HAP-1 (cell line): Measurements from ENCODE around the gene TBX1.

Experiments
- DNase-seq, 2 experiments: peaks; one replicate each; pipeline ENCODE4 v3.0.0-alpha.2; 2016 to 2020; ENCODE audit warnings: low spot score in 2 of 2
- H3K27me3 ChIP-seq: fragments of 250-450 bp; sonication (Bioruptor Pico); 2 replicates; pipeline ENCODE4 v1.5.1; 2020; ENCODE audit warnings: low read depth, mild to moderate bottlenecking, moderate library complexity
- H3K36me3 ChIP-seq: fragments of 250-450 bp; sonication (Bioruptor Pico); replicated peaks from 2 replicates; pipeline ENCODE4 v1.5.1; 2020; ENCODE audit warnings: mild to moderate bottlenecking
- H3K4me1 ChIP-seq: fragments of 250-450 bp; sonication (Bioruptor Pico); 2 replicates; pipeline ENCODE4 v1.5.1; 2020; ENCODE audit warnings: mild to moderate bottlenecking
- H3K4me3 ChIP-seq: fragments of 250-450 bp; sonication (Bioruptor Pico); 2 replicates; pipeline ENCODE4 v1.5.1; 2020; ENCODE audit warnings: mild to moderate bottlenecking, moderate library complexity
- H3K9me3 ChIP-seq: fragments of 250-450 bp; sonication (Bioruptor Pico); 2 replicates; pipeline ENCODE4 v1.5.1; 2020; ENCODE audit warnings: mild to moderate bottlenecking, moderate library complexity
- in situ Hi-C: fragments of 300-500 bp; cut with MboI; formaldehyde crosslinking; loops from 3 replicates; pipeline ENCODE4 v1.14.3; 2020; ENCODE audit warnings: low sequenced_read_pairs, inconsistent platforms, mixed read lengths

TBX1 gene

GRCh38 chr22:19738664-19739447 is 21.7 kb upstream of the TBX1 start:
- no peak for DNase-seq
- no peaks in the 10 kb centered on the region for H3K9me3 ChIP-seq
- no peaks in the 10 kb centered on the region for H3K36me3 ChIP-seq
- no peak overlapping the region for H3K4me3 ChIP-seq
- in situ Hi-C loops = no loop called here
- no peaks in the 10 kb centered on the region for H3K4me1 ChIP-seq
- no peaks in the 10 kb centered on the region for H3K27me3 ChIP-seq

DNA sequence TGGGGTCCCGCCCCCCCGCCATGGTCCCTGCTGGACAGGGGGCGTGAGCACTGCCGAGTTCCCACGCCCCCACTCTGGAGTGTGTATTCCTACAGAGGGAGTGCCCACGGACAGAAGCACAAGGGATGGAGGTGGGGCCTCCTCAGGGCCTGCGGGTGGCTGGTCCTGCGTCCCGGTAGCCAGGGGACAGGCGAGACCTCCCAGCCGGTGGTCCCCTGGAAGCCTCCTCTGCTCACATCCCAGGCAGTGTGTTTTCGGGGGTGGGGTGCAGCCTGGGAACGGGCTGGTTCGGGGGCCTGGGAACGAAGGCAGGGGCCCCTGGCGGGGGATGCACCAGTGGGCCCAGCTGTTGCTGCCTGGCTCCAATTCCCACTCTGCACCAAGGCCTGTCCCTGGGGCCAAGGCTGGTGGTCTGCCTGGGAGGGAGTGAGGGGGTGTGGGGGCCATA is 21.1 kb upstream of the TBX1 start:
- DNase-seq = no peak
- Histone ChIP-seq H3K4me1 (no peaks in the 10 kb centered on the region), H3K36me3 (no peaks in the 10 kb centered on the region), H3K4me3 (no peak overlapping the region), H3K9me3 (no peaks in the 10 kb centered on the region), H3K27me3 (no peaks in the 10 kb centered on the region)
- in situ Hi-C loops = no loop called here

DNA sequence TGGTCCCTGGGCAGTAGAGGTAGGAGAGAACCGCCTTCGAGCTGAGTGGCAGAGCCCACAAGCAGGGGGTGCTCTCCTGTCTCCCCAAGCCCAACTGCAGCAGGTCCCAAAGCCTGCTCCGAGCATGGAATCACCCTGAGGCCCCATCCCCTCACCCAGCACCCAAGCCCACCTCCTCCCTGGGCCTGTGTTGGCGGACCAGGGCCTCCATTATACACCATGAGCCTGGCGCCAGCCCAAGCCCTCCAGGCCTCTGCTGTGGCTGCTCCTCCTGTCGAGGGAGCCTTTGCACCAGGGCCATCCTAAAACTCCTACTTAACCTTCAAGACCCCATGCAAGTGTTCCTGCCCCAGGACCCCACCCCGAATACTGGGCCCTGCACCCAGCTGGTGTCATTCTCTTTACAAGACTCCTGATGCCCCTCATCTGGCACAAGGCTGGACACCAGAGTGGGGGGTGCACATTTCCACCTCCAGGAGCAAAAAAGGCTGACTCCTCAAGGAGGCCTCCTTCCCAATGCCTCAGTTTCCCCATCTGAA is 20.6 kb upstream of the TBX1 start:
- DNase-seq = no peak
- Histone ChIP-seq H3K4me1 (no peaks in the 10 kb centered on the region), H3K36me3 (no peaks in the 10 kb centered on the region), H3K27me3 (no peaks in the 10 kb centered on the region), H3K9me3 (no peaks in the 10 kb centered on the region), H3K4me3 (no peak overlapping the region)
- in situ Hi-C loops = no loop called here

DNA sequence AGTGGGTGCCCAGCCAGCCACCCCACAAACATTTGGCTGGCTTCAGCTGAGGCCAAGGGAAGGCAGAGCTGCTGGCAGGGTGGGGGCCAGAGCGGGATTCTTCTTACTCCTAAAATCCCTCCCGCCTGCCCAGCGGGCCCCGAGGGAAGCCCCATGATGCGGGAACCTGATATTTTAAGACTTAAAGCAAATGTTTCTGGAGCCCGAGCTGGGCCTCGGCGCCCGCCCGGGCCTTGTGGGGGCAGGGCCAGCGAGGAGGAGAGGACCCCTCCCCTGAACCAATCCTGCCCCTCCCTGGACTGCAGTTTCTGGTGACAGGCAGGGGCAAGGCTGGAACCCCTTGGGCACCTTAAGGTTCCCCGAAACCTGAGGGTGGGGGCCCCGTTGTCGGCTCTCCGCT is 20.0 kb upstream of the TBX1 start:
- DNase-seq = no peak
- H3K36me3 ChIP-seq = no peaks in the 10 kb centered on the region
- H3K4me1 ChIP-seq = no peaks in the 10 kb centered on the region
- no peaks in the 10 kb centered on the region for H3K27me3 ChIP-seq
- no peaks in the 10 kb centered on the region for H3K9me3 ChIP-seq
- in situ Hi-C loops = no loop called here
- H3K4me3 ChIP-seq = no peak overlapping the region

GRCh38 chr22:19741053-19741452 is 19.5 kb upstream of the TBX1 start:
- H3K36me3 ChIP-seq = no peaks in the 10 kb centered on the region
- no peaks in the 10 kb centered on the region for H3K9me3 ChIP-seq
- in situ Hi-C loops = no loop called here
- no peak overlapping the region for H3K4me3 ChIP-seq
- no peak for DNase-seq
- no peaks in the 10 kb centered on the region for H3K27me3 ChIP-seq
- no peaks in the 10 kb centered on the region for H3K4me1 ChIP-seq

DNA sequence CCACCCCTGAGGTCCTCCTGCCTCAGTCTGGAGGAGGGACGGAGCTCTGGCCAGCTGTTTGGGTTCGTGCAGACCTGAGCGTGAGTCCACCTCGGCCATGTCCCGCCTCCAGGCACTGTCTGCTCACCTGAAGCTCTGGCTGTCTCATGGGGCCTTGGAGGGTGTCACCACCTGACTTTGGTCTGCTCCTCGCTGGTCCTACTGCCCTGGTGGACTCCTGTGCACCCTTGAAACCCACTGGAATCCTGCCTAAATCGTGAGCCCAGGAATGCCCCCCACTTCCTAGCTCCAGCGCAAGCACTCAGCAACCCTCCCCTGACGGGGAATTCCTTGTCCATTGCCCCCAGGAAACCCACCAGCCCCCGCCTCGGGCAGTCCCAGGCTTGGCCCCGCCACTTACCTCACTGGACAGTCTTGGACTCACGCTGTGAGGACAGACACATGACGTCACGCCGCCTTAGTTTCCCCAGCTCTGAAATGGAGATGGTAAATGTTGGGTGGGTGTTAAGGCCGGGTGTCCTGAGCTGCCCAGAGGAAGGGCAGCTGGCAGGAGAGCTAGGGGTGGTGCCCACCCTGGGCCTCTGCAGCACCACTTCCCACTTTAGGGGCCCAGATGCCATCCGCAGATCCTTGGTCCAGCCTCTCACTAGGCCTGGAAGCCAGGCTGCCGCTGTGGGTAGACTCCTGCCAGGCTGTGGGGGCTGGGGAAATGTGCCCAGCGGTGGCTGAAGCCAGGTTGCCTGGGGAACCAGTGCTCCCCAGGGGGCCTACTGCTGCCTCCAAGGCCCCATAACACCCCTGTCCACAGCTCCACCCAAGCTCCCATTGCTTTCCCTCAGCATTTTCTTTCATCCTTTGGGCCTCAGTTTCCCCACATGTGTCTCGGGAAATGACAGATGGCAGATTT is 18.2 kb upstream of the TBX1 start:
- no peak for DNase-seq
- H3K36me3 ChIP-seq = no peaks in the 10 kb centered on the region
- in situ Hi-C loops = no loop called here
- no peaks in the 10 kb centered on the region for H3K4me1 ChIP-seq
- H3K4me3 ChIP-seq = no peak overlapping the region
- H3K9me3 ChIP-seq = no peaks in the 10 kb centered on the region
- no peaks in the 10 kb centered on the region for H3K27me3 ChIP-seq

DNA sequence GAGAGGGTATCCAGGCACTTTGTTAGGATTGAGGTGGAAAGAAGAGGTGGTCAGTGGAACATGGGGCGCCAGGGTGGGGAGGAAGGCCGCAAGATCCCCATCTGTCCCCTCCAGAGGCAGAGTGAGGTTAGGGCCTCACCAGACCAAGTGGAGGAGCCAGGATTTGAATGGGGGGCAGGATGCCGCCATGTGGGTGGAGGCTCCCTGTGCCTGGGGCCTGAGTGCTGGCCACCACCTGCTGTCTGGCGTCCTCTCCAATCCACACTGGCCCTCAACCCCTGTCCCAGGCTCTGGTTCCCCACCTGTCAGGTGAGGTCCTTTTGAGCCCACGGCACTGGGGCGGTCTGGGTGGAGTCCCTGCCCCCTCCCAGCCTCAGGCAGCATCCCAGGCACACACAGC is 17.5 kb upstream of the TBX1 start:
- no peak for DNase-seq
- no peaks in the 10 kb centered on the region for H3K27me3 ChIP-seq
- H3K4me3 ChIP-seq = no peak overlapping the region
- no peaks in the 10 kb centered on the region for H3K4me1 ChIP-seq
- H3K36me3 ChIP-seq = no peaks in the 10 kb centered on the region
- in situ Hi-C loops = no loop called here
- no peaks in the 10 kb centered on the region for H3K9me3 ChIP-seq

GRCh38 chr22:19743651-19744050 is 16.9 kb upstream of the TBX1 start:
- H3K9me3 ChIP-seq = no peaks in the 10 kb centered on the region
- in situ Hi-C loops = no loop called here
- no peaks in the 10 kb centered on the region for H3K27me3 ChIP-seq
- DNase-seq = no peak
- no peak overlapping the region for H3K4me3 ChIP-seq
- no peaks in the 10 kb centered on the region for H3K36me3 ChIP-seq
- no peaks in the 10 kb centered on the region for H3K4me1 ChIP-seq

DNA sequence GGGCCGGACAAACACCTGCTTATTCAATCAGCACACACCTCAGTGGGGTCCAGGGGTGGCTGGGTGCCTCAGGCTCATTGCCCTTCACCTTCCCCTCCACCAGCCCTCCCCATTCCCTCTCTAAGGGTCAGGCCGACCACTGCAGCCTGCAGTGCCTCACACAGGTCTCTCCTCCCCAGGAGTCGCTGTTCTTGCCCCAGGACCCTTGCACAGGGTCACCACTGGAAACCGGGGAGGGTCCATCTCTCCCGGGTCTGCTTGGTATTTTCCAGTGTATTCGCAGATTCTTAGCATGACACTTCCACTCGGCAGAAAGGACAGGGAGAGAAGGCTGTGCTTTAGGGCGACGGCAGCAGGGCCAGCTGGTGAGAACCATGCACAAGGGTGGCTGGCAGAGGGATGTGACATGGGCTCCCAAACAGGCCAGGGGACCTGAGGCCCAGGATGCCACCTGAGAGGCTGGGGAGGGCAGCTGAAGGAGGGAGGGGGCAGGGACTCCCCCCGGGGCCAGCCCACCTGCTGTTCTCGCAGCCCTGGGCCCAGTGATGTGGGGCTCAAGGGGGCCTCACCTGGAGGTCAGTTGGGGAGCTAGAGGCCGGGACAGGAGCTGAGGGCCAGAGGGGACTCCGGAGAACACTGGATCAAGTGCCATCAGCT is 16.1 kb upstream of the TBX1 start:
- H3K9me3 ChIP-seq = no peaks in the 10 kb centered on the region
- in situ Hi-C loops = no loop called here
- no peaks in the 10 kb centered on the region for H3K36me3 ChIP-seq
- DNase-seq = no peak
- H3K4me3 ChIP-seq = no peak overlapping the region
- no peaks in the 10 kb centered on the region; the same call in 1 of the 2 replicates for H3K27me3 ChIP-seq
- no peaks in the 10 kb centered on the region for H3K4me1 ChIP-seq

GRCh38 chr22:19745155-19746101 is 15.2 kb upstream of the TBX1 start:
- in situ Hi-C loops = no loop called here
- Histone ChIP-seq H3K27me3 (no peaks in the 10 kb centered on the region; the same call in 1 of the 2 replicates), H3K36me3 (no peaks in the 10 kb centered on the region), H3K4me1 (no peaks in the 10 kb centered on the region), H3K4me3 (no peak overlapping the region), H3K9me3 (no peaks in the 10 kb centered on the region)
- no peak for DNase-seq

DNA sequence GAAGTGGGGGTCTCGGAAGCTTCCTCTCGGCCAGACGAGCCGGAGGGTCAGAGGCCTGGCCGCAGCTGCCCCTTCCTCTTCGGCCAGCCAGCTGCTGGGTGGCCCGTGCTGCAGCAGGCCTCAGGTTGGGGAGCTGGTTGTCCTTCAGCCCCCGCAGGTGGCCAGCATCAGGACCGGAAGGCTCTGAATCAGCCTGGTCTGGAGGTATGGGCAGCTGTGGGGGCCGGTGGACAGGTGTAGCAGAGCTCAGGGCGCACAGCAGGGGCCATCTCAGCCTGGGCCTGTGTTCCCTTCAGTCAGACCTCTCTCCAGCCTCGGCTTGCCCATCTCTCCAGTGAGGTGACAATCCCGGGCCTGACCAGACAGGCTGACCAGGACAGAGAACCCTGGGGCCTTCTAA is 13.9 kb upstream of the TBX1 start:
- Histone ChIP-seq H3K36me3 (no peaks in the 10 kb centered on the region), H3K4me1 (no peaks in the 10 kb centered on the region), H3K27me3 (no peaks in the 10 kb centered on the region; the same call in 1 of the 2 replicates), H3K9me3 (no peaks in the 10 kb centered on the region), H3K4me3 (no peak overlapping the region)
- in situ Hi-C loops = no loop called here
- DNase-seq = no peak

DNA sequence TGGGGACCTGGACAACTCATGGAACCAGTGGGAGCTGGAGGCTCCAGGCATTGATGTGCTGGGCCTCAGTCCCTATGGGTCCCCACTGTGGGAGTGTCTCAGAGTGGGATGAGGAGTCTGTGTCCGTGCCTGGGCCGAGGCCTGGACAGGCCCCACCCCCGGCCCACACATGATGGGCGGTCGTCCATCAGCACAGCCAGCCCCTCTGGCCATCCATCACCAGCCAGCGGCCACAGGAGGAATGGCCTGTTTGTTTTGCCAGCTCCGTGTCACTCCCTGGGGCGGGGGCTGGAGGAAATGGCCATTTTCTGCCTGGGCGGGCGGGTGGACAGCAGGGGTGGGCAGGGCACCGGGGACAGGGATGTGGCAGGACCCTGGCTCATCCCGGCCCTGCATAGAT is 13.0 kb upstream of the TBX1 start:
- no peaks in the 10 kb centered on the region for H3K9me3 ChIP-seq
- in situ Hi-C loops = no loop called here
- H3K4me3 ChIP-seq = no peak overlapping the region
- no peak for DNase-seq
- H3K36me3 ChIP-seq = no peaks in the 10 kb centered on the region
- H3K4me1 ChIP-seq = no peaks in the 10 kb centered on the region
- no peaks in the 10 kb centered on the region; the same call in 1 of the 2 replicates for H3K27me3 ChIP-seq

- Histone ChIP-seq H3K9me3 (no peaks in the 10 kb centered on the region), H3K36me3 (no peaks in the 10 kb centered on the region), H3K4me1 (no peaks in the 10 kb centered on the region), H3K4me3 (no peak overlapping the region), H3K27me3 (no peaks in the 10 kb centered on the region; the same call in 1 of the 2 replicates)
- in situ Hi-C loops = no loop called here
- no peak for DNase-seq
Measured at GRCh38 chr22:19748139-19748538, 12.4 kb upstream of the TBX1 start.
